GM21825 (cell line): ENCODE data around the gene TPM2.

Experiments used
- ATAC-seq: cut with Tn5 transposase; IDR thresholded peaks from one replicate; pipeline ENCODE4 v1.9.1; 2021; ENCODE audit warnings: mild to moderate bottlenecking, moderate library complexity; ENCODE audit not compliant: unreplicated experiment

TPM2 gene

DNA sequence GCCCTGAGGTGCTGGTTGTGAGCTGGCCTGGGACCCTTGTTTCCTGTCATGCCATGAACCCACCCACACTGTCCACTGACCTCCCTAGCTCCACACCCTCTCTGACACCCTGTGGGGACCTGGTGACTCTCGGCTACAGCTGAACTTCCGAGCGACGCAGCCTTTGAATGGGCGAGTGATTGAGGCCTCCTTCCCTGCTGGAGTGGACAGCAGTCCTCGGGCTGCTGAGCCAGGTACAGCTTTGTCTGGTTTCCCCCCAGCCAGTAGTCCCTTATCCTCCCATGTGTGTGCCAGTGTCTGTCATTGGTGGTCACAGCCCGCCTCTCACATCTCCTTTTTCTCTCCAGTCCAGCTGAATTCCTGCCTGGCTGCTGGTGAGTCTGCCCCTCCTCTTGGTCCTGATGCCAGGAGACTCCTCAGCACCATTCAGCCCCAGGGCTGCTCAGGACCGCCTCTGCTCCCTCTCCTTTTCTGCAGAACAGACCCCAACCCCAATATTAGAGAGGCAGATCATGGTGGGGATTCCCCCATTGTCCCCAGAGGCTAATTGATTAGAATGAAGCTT, 9.9 kb downstream of the TPM2 start:
- ATAC-seq, result no peak

DNA sequence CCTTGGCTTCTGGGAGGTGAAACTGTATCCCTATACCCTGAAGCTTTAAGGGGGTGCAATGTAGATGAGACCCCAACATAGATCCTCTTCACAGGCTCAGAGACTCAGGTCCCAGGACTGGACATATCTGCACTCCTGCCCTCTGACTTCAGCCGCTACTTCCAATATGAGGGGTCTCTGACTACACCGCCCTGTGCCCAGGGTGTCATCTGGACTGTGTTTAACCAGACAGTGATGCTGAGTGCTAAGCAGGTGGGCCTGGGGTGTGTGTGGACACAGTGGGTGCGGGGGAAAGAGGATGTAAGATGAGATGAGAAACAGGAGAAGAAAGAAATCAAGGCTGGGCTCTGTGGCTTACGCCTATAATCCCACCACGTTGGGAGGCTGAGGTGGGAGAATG, 10.6 kb downstream of the TPM2 start:
- no peak for ATAC-seq

DNA sequence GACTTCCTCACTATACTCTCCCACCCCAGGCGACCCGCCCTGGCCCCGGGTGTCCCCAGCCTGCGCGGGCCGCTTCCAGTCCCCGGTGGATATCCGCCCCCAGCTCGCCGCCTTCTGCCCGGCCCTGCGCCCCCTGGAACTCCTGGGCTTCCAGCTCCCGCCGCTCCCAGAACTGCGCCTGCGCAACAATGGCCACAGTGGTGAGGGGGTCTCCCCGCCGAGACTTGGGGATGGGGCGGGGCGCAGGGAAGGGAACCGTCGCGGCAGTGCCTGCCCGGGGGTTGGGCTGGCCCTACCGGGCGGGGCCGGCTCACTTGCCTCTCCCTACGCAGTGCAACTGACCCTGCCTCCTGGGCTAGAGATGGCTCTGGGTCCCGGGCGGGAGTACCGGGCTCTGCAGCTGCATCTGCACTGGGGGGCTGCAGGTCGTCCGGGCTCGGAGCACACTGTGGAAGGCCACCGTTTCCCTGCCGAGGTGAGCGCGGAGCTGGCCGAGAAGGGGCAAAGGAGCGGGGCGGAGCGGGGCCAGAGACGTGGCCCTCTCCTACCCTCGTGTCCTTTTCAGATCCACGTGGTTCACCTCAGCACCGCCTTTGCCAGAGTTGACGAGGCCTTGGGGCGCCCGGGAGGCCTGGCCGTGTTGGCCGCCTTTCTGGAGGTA, 13.9 kb downstream of the TPM2 start:
- no peak for ATAC-seq

DNA sequence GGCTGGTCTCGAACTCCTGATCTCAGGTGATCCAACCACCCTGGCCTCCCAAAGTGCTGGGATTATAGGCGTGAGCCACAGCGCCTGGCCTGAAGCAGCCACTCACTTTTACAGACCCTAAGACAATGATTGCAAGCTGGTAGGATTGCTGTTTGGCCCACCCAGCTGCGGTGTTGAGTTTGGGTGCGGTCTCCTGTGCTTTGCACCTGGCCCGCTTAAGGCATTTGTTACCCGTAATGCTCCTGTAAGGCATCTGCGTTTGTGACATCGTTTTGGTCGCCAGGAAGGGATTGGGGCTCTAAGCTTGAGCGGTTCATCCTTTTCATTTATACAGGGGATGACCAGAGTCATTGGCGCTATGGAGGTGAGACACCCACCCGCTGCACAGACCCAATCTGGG, 14.5 kb downstream of the TPM2 start:
- ATAC-seq, result no peak

DNA sequence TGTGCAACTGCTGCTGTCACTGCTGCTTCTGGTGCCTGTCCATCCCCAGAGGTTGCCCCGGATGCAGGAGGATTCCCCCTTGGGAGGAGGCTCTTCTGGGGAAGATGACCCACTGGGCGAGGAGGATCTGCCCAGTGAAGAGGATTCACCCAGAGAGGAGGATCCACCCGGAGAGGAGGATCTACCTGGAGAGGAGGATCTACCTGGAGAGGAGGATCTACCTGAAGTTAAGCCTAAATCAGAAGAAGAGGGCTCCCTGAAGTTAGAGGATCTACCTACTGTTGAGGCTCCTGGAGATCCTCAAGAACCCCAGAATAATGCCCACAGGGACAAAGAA, 15.7 kb downstream of the TPM2 start:
- no peak for ATAC-seq

DNA sequence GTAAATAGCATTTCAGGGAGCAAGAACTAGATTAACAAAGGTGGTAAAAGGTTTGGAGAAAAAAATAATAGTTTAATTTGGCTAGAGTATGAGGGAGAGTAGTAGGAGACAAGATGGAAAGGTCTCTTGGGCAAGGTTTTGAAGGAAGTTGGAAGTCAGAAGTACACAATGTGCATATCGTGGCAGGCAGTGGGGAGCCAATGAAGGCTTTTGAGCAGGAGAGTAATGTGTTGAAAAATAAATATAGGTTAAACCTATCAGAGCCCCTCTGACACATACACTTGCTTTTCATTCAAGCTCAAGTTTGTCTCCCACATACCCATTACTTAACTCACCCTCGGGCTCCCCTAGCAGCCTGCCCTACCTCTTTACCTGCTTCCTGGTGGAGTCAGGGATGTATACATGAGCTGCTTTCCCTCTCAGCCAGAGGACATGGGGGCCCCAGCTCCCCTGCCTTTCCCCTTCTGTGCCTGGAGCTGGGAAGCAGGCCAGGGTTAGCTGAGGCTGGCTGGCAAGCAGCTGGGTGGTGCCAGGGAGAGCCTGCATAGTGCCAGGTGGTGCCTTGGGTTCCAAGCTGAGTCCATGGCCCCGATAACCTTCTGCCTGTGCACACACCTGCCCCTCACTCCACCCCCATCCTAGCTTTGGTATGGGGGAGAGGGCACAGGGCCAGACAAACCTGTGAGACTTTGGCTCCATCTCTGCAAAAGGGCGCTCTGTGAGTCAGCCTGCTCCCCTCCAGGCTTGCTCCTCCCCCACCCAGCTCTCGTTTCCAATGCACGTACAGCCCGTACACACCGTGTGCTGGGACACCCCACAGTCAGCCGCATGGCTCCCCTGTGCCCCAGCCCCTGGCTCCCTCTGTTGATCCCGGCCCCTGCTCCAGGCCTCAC, 16.3 kb downstream of the TPM2 start, which contains the start of gene CA9:
CA9 (plus strand) TSS at position 797 of the 893 bp plus-strand sequence; CDS start at position 829, 32 bp downstream.
- ATAC-seq, result no peak

DNA sequence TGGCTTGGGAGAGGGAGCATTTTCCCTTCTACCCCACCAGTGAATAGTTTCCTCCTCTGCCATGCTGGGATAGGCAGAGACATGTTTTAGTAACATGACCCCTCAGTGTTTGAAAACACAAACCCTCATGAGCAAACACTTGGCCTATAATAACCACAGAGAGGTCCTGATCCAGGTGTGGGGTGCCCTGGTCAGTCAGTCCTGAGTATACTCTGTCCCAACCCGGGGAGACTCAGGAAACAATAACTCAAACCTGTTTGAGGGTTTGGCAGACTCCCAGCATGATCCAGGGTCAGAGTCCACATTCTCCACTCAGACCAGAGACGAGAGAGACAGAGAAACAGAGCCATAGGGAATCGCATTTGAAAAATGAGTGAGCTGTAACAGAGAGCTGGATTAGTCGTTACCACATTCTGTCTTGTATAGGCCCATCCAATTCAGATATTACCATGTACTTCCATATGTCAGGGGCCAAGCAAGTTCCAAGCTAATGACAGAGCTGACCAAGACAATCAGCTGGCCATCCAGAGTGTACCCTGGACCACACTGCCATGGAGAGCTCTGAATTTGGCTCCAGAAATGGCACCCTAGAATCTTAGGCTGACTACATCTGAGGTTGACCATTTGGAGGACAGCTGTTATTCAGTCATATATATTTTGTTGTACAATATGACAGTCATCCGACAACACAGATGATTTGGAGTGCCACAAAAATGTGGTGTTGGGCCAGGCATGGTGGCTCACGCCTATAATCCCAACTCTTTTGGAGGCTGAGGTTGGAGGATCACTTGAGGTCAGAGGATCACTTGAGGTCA, 20.2 kb downstream of the TPM2 start:
- ATAC-seq, result no peak

DNA sequence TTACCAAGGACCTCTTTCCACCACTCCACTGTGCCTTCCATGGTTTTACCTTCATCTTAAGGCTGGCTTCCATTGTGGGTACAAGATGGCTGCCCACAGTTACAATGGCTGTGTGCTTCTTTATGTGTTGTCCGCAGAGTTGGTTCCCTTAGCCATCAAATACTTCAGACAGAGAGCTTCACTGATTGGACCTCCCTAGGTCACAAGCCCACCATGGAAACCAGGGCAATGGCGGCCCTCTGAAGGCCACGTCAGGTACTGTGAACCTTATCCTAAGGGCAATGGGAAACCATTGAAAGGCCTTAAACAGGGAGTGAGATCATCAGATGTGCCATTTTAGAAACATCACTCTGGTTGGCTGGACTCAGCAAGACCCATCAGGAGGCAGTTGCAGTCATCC, 21.8 kb downstream of the TPM2 start:
- no peak for ATAC-seq

DNA sequence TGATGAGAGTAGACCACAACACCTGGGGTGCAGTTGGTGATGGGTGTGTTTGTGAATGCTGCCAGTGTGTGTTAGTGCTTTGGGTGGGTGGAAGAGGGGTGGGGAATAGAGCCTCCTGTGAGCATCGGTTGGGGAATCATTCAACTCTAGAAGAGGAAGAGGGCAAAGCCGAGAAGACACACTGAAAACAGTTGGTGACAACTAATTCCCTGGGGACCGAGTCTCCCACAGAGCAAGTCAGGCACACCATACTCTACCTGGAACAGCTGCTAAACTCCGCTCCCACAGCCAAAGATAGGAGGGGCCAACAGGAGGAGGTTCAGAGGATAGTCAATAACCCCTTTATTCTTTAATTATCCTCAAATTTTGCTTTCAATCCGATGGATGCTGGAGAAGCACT, 23.2 kb downstream of the TPM2 start:
- no peak for ATAC-seq

DNA sequence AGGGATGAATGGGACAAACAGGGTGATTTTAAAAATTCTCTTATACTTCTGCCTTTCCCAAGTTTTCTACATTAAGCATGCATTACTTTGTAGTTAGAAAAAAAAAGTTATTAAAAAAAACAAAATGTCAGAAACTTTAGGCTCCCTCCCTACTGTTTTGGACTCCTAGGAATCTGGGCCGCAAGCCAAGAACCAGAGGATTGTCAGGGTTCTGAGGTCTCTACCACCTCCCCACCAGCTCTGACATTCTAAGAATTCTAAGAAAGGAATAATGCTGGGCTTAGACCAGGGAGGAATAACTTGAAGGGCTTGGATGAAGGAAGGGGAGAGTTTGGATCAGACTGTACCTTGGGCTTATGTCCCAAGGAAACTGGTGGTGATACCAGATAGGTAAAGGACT, 23.7 kb downstream of the TPM2 start:
- no peak for ATAC-seq

DNA sequence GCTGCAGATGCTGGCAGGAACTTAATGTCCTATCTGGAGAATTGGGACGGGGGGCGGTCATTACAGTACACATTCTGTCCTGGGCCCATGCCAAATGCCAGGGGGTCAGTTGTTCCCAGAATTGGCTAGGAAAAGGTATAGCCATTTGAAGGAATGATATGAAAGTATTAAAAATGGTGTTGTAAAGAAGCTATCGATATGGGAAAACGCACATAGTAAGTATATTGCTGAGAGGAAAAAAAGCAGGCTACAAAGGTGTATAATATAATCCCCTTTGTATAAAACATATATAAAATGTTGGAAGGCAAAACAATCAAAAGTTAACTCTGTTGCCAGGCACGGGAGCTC, 24.3 kb downstream of the TPM2 start:
- no peak for ATAC-seq

DNA sequence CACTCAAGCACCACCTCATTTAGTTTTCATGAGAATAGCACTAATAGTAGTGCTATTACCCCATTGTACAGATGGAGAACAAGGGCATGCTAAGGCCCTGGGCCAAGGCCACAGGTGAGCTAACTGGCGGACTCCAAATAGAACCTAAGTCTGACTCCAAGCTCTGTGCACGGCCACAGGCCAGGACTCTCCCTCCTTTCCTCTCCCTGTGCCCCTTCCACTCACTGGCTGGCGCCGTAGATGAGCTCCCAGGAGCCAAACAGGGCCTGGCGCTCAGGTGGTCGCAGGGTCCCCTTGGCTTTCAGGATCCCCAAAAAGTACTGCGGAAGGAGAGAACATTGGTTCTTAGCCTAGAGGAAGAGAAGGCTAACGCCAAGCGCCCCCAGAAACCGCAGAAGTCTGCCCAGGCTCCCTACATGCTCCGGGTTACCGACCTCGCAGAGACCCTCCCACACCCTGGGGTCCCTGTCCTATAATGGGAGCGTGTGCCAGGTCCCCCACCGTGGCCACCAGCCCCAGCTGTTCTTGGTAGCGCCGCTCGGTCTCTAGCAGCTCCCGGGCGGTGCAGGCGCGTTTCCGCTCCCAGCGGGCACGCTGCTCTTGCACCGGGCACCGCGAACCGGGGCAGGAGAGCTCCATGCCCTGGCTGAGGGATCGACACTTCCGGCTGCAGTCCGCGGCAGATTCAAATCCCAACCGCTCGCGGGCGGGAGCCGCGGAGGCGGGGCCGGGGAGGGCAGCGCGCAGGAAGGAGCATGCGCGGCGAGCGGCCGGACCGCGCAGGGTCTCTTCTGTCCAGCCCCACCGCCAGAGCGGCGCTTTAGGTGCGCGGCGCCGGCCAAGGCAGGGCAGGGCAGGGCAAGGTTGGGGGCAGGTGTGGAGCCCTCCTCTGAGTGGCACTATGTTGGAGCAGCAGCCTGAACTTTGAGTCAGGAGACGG, 24.9 kb downstream of the TPM2 start, which contains the start of gene ARHGEF39:
ARHGEF39 (minus strand) TSS at position 665 of the 940 bp plus-strand sequence; CDS start at position 639, 26 bp downstream.
- peak; percentile 67 for ATAC-seq

DNA sequence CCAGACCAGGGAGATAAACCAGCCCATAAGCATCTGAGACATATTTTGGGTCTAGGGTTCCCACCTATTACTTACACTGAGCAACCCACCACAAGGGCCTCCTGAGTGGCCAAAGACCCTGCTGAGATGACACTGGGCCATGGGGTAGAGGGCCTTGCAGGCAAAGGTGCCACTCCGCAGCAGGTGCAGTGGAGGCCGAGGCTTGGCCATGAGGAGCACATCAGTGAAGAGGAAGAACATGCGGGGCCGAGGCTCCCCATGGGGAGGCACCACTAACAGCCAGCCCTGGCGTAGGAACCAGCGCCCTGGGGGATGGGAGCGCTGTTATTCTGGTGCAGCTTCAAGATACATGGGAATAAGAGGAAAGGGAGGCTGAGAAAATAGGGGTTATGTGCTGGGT, 27.3 kb downstream of the TPM2 start:
- ATAC-seq, result no peak

DNA sequence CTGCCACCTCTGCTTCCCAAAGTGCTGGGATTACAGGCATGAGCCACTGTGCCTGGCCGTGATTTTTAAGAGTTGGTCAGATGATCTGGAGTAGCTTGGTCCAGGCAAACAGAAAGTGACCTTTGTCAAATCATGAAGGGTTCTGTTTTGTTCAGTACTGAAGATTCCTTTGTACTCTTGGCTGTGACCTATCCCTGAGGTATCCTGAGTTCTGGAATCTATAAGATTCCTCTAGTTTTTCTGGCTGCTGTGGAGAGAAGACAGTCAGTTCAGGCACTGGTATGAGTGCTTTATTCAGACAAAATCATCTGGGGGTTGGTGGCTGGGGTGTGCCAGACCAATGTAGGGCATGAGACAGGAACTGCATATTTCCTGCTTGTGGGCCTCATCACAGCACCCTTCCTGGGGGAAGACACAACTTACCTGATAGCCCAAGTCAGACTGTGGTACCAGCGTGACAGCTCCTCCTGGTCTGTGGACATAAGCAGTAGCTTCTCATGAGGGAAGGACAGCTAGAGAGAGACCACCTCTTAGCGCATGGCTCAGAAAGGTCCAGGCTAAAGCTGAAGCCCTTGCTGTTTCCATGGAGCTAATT, 27.9 kb downstream of the TPM2 start:
- ATAC-seq, result no peak

DNA sequence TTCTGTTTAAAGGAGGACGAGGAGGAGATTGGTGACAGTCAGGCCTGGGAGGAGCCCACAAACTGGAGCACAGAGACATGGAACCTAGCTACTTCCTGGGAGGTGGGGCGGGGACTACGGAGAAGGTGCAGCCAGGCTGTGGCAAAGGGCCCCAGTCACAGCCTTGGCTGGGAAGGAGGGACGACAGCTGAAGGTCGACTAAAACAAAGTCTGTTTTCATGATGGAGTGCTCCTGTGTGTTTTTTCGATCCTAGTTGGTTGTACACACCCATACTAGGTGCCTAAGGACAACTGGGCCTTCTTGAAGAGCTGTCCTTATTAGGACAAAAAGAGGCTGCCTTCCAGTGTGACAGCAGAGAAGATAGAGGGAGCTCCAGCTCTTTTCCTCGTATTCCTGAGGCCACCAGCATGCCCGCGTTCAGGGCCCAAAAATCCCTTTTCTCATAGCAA, 28.7 kb downstream of the TPM2 start:
- no peak for ATAC-seq

DNA sequence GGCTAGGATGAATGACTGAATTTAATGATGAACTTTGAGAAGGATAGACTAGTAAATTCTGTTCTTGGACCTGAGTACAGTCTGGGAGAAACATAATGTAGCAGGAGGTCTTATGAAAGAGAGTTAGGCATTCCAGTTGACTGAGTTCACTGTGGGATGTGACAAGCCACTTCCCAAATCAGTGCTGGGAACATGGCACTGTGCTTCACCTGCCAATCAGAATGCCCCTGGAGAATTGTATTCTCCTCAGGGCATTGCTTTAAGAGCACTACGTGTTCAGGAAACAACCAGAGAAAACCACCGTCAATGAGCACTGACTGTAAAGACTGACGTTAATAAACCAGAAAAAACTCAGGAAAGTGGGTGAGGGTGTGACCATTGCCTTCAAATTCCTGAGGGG, 30.4 kb downstream of the TPM2 start:
- ATAC-seq, result no peak

DNA sequence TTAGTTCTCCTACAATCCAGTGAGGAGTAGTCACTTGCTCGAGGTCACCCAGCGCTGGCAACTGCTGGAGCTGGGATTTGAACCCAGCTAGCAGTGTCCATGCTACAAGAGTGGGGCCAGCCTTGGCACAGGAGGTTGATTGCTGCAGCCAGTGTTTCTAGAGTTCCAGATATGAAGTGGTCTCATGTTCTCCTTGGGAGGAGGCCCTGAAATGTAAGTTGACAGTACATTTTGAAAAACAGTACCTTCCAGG, 30.8 kb downstream of the TPM2 start:
- ATAC-seq, result no peak

DNA sequence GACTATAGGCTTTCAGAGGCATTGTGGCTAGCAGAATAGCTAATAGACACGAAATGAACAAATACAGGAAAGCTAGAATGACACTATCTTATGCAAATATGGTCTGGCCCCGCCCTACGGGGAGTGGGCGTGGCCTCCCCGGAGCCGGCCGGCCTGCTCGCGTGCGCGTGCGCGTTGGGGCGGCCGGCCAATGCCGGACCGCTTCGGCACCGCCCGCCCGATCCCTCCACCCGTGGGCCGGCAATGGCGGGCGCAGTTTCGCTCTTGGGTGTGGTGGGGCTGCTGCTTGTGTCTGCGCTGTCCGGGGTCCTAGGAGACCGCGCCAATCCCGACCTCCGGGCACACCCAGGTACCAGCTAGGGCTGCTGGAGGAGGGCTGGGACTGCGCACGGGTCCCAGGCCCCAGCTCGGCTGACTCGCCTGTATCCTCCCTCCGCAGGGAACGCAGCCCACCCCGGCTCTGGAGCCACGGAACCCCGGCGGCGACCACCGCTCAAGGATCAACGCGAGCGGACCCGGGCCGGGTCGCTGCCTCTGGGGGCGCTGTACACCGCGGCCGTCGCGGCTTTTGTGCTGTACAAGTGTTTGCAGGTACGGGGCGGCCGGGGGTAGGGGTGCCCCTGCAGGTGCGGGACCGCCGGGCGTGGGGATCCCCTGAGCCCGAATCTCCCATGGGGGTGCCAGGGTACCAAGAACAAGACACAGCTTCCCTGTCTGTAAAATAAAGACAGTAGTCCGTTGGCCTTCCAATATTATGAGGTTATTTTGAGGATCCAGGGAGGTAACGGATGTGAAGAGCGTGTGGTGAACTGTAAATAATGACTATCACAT, 31.4 kb downstream of the TPM2 start, which contains the start of gene CCDC107:
CCDC107 (plus strand) TSS at position 156 of the 831 bp plus-strand sequence; CDS start at position 244, 88 bp downstream.
- peak; percentile 48 for ATAC-seq
